NT2/D1 (cell line): ENCODE results near the gene KDM6A.
"Not testable (repeated sequence)": the region's sequence is repeated elsewhere in the genome, so short reads cannot be mapped to it uniquely, and the experiment has no call there.

Source experiments
- DNase-seq: peaks from one replicate; pipeline ENCODE4 v3.0.0-alpha.2; 2011; ENCODE audit warnings: low read depth, low spot score
- H3K27me3 ChIP-seq: 2 replicates; pipeline ENCODE4 v1.6.0; 2011; ENCODE audit warnings: mild to moderate bottlenecking; ENCODE audit not compliant: insufficient read length, insufficient read depth
- H3K36me3 ChIP-seq: 2 replicates; pipeline ENCODE4 v1.6.1; 2011; ENCODE audit warnings: mild to moderate bottlenecking, low read length, mixed read lengths; ENCODE audit not compliant: insufficient read depth, insufficient read length
- H3K4me1 ChIP-seq: 2 replicates; pipeline ENCODE4 v1.5.1; 2011; ENCODE audit not compliant: insufficient read depth, insufficient read length
- H3K4me3 ChIP-seq: 2 replicates; pipeline ENCODE4 v1.5.1; 2011; ENCODE audit warnings: low read depth; ENCODE audit not compliant: insufficient read length
- H3K9ac ChIP-seq: 2 replicates; pipeline ENCODE4 v1.6.0; 2011; ENCODE audit warnings: low read depth; ENCODE audit not compliant: insufficient read length
- H3K9me3 ChIP-seq: 2 replicates; pipeline ENCODE4 v1.5.1; 2011; ENCODE audit warnings: mild to moderate bottlenecking, low read length; ENCODE audit not compliant: insufficient read depth
- SUZ12 ChIP-seq: IDR thresholded peaks from 2 replicates; pipeline ENCODE4 v1.6.1; 2011; ENCODE audit not compliant: insufficient read length, insufficient read depth; ENCODE audit errors: extremely low read depth
- YY1 ChIP-seq: IDR thresholded peaks from 2 replicates; pipeline ENCODE4 v1.6.1; 2011; ENCODE audit not compliant: insufficient read length, insufficient read depth
- ZNF274 ChIP-seq: IDR thresholded peaks from 2 replicates; pipeline ENCODE4 v1.6.1; 2011; ENCODE audit warnings: mild to moderate bottlenecking, low read depth, low read length

Gene KDM6A

DNA sequence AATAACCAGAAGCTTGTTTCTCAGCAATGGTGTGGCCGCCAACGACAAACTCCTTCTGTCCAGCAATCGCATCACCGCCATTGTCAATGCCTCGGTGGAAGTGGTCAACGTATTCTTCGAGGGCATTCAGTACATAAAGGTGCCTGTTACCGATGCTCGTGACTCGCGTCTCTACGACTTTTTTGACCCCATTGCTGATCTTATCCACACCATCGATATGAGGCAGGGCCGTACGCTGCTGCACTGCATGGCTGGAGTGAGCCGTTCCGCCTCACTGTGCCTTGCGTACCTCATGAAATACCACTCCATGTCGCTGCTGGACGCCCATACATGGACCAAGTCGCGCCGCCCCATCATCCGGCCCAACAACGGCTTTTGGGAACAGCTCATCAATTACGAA, 28.8 kb upstream of the KDM6A start:
- H3K4me3 ChIP-seq, result no peak overlapping the region
- no peaks in the 10 kb centered on the region for H3K36me3 ChIP-seq
- no peak for DNase-seq
- TF ChIP-seq SUZ12 (no peak), ZNF274 (no peak), YY1 (no peak)
- H3K9ac ChIP-seq, result no peak overlapping the region
- no peaks in the 10 kb centered on the region for H3K4me1 ChIP-seq
- H3K27me3 ChIP-seq, result no peaks in the 10 kb centered on the region
- H3K9me3 ChIP-seq, result no peaks in the 10 kb centered on the region

DNA sequence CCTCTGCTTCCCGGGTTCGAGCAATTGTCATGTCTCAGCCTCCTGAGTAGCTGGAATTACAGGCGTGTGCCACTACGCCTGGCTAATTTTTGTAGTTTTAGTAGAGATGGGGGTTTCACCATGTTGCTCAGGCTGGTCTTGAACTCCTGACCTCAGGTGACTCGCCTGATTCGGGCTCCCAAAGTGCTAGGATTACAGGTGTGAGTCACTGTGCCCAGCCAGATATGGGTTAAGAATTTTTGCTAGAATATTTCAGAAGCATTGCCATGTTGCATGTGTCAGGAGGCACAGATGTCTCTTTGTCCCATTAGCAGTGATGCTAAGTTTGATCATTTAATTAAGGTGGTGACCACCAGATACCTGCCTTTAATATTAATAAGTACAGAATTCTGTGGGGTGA, 22.1 kb upstream of the KDM6A start:
- H3K27me3 ChIP-seq, H3K9ac ChIP-seq, H3K4me1 ChIP-seq, H3K9me3 ChIP-seq, H3K36me3 ChIP-seq, H3K4me3 ChIP-seq, DNase-seq: not testable (repeated sequence)

DNA sequence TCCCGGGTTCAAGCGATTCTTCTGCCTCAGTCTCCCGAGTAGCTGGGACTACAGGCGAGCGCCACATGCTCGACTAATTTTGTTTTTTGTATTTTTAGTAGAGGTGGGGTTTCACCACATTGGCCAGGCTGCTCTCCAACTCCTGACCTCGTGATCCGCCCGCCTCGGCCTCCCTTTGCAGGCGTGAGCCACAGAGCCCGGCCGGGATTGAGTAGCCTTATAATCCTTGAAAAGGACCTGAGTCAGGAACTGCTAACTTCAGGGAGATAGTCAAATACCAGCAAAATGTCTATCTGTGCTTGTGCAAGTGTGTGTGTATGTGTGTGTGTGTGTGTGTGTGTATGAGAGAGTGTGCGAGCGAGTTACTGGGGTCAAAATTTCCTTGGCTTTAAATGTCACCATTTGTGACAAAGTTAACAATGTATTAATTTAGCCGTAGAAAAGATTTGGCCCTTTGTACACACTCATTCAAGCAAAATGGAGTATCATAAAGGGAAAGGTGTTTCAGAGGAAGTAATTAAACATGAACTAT, 1.8 kb upstream of the KDM6A start:
- TF ChIP-seq YY1 (no peak), SUZ12 (no peak), ZNF274 (no peak)
- no peaks in the 10 kb centered on the region for H3K27me3 ChIP-seq
- H3K9ac ChIP-seq, result peak overlapping the region; percentile 57
- H3K36me3 ChIP-seq, result no peaks in the 10 kb centered on the region
- H3K4me3 ChIP-seq, result peak overlapping the region; percentile 69
- DNase-seq, result no peak
- no peaks in the 10 kb centered on the region for H3K4me1 ChIP-seq
- no peaks in the 10 kb centered on the region for H3K9me3 ChIP-seq

DNA sequence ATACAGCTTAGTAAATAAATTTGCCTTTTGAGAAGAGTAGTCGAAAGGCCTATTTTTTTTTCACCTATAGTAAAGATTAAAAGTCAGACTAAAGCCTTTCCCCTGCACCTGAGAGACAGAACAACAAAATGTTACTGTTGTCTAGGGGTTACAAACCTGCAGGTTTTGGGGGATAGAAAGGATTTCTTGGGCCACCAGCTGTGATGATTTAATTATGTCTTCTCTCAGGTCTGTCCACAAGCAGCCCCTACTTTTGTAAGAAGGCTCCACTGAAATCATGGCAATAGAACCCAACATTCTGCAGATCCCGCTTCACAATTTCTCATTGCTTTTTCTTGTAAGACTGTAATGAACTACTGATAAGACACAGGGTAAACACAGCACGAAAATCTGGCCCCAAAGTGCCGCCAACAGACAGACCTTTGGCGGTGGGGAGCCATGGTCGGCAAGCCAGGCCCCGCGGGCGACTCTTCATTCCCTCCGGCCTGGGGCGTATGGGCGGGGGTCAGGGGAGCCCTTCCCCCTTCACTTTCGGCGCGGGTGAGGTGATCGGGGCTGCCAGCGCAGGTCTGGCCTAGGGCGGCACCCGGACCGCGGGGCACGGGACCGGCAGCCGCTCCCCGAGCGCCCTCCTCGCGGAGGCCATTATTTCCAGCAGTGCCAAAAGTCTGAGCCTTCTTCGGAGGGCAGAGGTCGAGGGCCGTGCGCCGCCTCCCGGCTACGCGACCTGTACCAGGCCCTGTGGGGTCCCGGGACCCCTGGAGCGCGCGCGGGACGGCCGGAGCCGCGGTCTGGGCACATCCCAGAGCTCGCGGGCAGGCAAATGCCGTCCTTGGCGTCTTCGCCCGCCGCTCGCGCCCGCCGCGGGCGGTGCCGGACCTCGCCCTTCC, 812 bp upstream of the KDM6A start:
- H3K9me3 ChIP-seq, result no peaks in the 10 kb centered on the region
- DNase-seq, result no peak
- H3K9ac ChIP-seq, result peak overlapping the region; percentile 85
- TF ChIP-seq YY1 (no peak), SUZ12 (no peak), ZNF274 (no peak)
- no peaks in the 10 kb centered on the region for H3K4me1 ChIP-seq
- H3K4me3 ChIP-seq, result peak overlapping the region; percentile 69
- no peaks in the 10 kb centered on the region for H3K27me3 ChIP-seq
- no peaks in the 10 kb centered on the region for H3K36me3 ChIP-seq

DNA sequence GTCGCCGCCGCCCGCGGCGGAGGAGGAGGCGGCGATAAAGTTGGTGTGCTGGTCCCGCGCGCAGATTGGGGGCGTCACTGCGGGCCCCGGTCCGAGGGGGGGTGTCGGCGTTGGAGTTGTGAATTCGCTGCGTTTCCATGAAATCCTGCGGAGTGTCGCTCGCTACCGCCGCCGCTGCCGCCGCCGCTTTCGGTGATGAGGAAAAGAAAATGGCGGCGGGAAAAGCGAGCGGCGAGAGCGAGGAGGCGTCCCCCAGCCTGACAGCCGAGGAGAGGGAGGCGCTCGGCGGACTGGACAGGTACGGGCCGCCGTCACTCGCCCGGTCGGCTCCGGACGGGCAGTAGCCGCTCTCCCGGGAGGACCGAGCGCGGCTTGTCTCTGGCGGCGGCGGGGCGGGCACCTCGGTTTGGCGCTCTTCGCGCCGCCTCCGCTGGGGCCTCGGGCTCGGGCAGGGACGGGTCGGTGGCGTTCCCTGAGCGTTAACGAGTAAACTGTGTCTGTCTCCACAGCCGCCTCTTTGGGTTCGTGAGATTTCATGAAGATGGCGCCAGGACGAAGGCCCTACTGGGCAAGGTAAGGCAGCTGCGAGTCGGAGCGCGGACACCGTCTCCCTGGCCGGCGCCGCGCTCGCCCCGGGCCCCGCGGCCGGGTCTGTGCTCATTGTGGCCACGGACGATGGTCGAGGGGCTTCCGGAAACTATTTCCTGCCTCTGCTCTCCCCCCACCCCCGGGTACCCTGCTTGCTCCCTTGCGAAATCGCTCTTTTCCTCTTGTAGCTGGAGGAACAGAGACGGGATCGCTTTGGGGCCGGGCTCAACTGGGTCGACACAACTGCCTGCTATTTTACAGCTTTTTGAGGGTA, 658 bp downstream of the KDM6A start:
- Histone ChIP-seq H3K4me3 (peak overlapping the region; percentile 82), H3K9me3 (no peaks in the 10 kb centered on the region), H3K4me1 (no peaks in the 10 kb centered on the region), H3K36me3 (no peaks in the 10 kb centered on the region), H3K9ac (peak overlapping the region; percentile 92), H3K27me3 (no peaks in the 10 kb centered on the region)
- no peak for DNase-seq
- no peak for TF ChIP-seq SUZ12
- no peak for TF ChIP-seq YY1
- TF ChIP-seq ZNF274, result no peak

DNA sequence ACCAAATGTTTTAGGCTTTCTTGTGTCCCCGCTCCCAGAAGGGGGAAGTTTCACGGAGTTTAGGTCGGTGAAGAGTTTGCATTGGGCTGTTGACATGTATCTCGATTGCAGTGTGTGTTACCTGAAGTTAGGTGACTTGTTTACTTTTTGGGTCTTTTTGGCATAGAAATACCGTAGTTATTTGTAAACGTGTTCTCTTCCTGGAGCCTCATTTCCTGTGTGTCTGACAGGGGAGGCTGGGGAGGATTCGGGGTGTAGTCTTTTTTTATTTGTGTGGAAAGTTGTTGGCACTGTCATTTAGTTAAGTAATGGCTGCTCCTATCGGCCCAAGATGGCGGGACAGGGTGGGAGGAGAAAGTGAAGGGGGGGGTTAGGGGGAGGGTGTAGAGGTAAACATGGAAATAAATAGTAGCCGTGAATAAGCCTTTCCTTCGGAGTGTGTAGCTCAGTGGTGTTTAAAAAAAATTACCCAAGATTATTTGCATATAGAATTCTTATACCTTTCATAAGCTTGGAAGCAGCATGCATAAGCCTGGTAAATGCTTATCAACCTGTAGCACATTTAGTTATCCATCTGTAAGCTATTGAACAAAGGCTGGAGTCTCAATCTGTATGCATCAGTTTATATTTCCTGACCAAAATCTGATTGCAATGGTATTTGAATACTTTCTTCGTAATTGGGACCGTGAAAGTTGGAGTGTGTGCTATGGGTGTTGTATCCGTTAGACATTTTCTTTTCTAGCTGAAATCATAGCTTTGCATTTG, 1.6 kb downstream of the KDM6A start:
- H3K9me3 ChIP-seq, result no peaks in the 10 kb centered on the region
- H3K4me1 ChIP-seq, result no peaks in the 10 kb centered on the region
- H3K27me3 ChIP-seq, result no peaks in the 10 kb centered on the region
- peak overlapping the region; percentile 82 for H3K4me3 ChIP-seq
- peak overlapping the region; percentile 92 for H3K9ac ChIP-seq
- no peak for DNase-seq
- H3K36me3 ChIP-seq, result no peaks in the 10 kb centered on the region
- peak; percentile 60 for TF ChIP-seq YY1
- no peak for TF ChIP-seq SUZ12
- TF ChIP-seq ZNF274, result no peak
